Superior temporal gyrus (tissue), 1 donor: ENCODE data around the gene CCDC102A.

Source experiments
- DNase-seq: peaks from one replicate; pipeline ENCODE4 v3.0.0-alpha.2; 2016; ENCODE audit errors: extremely low spot score

CCDC102A gene

GRCh38 chr16:57519796-57520360 is 16.5 kb downstream of the CCDC102A start:
- peak; percentile 87 for DNase-seq

GRCh38 chr16:57518922-57519321 is 17.4 kb downstream of the CCDC102A start:
- no peak for DNase-seq

GRCh38 chr16:57518520-57518919 is 17.9 kb downstream of the CCDC102A start:
- no peak for DNase-seq

DNA sequence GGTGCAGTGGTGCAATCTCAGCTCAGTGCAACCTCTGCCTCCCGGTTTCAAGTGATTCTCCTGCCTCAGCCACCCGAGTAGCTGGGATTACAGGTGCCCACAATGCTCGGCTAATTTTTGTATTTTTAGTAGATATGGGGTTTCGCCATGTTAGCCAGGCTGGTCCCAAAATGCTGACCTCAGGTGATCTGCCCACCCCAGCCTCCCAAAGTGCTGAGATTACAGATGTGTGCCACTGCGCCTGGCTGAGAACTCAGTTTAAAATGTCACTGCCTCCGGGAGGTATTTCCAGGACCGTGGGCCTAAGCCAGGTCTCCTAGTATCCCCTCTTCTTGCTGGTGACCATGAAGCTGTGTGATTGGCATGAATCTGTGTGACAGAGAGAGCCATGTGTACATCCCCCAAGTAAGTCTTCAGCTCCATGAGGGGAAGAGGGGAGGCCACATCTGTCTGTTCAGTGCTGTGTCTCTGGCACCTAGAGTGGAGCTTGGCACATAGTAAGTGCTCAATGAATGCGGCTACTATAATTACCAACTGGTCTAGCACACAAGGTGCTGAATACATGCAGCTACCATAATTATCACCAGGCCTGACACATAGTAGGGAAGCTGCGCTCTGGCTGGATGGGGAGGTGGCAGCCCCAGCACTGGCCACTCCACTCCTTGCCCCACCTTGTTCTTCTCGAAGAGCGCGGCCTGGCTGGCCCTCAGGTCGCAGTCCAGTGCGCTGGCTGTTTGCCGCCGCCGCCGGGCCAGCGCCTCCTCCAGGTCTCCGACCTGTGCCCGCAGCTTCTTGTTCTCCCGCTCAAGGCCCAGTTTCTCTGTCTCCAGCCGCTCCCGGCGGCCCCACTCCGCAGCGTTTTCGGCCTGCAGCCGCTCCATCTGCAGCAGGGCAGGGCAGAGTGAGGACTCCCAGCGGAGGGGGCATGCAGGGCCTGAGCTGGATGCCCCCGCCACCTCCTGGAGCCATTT is 18.7 kb downstream of the CCDC102A start:
- no peak for DNase-seq

DNA sequence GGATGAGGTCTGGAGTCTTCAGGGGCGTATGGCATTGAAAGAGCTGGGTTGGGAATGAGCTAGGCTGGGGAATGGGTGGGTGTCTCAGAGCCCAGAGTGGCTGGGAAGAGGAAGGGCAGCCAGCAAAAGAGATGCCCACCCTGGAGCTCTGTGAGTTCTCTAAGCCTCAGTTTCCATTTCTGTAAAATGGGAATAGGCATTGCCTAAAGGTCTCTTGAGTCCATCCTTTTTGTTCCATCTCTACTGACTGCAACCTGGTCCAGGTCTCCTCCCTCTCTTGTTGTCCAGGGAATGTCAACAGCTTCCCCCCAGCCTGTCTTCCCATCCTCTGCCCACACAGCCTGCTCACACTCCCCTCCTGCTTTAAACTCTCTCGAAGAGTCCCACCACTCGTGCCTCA is 19.6 kb downstream of the CCDC102A start:
- DNase-seq = no peak

- no peak for DNase-seq
Observed at GRCh38 chr16:57516176-57516725, 20.1 kb downstream of the CCDC102A start.

- DNase-seq = no peak
Observed at GRCh38 chr16:57514791-57515600, 21.4 kb downstream of the CCDC102A start.

- no peak for DNase-seq
Observed at GRCh38 chr16:57514371-57514770, 22.0 kb downstream of the CCDC102A start.

- DNase-seq = no peak
Observed at GRCh38 chr16:57513371-57514102, 22.8 kb downstream of the CCDC102A start.

GRCh38 chr16:57512296-57513001 is 23.9 kb downstream of the CCDC102A start:
- DNase-seq = no peak

DNA sequence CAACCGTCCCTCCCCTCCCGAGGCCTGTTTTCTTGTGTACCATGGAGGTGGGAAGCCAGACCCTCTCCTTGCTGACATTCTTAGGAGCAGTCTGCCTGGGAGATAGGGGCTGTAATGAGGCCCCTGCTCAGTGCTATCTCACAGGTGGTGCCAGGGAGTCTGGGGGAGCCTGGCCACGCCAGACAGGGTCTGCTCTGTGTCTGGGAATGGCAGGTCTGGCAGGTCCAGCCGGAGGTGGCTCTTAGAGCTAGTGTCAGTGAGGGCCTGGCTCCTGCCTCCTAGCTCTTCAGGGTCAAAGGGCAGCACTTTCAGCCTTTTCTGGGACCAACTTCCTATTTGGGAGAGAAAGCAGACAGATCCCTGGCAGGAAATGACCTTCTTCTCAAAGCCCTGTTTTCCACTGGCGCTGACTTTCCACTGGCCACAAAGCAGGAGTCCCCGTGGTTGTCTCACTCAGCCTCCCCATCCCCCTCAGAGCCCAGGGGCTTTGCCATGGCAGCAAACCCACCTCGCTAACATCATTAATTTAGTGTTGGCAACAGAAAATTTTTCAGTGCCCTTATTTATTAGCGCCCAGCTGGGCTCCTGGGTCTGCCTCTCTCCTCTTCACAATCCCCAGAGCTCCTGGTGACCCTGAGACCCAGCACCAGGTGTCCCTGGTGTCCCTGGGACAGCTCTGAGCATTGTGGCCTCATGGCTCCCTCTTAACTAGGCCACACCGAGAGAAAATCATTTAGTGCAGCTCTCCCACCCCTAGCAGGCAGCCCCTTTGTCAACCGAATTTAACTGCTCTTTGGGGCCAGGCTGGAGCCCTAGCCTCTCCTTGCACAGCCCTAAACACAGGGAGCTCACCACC is 26.1 kb downstream of the CCDC102A start:
- DNase-seq = no peak

DNA sequence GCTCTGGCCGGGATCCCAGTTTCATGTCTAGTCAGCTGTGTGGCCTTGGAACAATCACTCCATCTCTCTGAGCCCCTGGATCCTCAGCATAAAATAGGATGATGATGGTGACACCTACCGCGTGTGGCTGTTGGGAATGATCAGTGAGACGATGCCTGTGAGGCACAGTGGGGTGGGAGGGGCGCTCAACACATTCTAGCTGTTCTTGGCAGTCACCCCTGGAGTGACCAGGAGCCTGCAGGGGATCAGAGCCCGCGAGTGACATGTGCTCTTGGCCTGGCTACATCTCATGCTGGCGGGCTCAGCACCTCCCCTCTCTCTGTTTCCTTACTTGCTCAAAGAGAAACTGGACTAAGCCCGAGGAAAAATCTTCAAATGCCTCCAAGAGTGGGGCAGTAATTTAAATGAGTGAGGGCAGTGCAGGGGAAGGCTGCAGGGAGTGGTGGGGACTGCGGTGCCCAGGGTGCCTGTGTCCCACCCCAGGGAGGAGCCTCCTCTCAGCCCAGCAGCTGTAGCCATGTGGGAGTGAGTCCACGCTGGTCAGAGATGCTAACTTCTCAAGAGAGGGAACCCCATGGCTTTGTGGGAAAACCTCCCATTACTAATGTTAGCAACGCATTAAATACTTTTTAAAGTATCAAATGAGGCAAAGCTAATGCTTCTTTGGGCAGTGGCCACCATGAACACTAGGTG is 27.0 kb downstream of the CCDC102A start:
- DNase-seq = no peak

DNA sequence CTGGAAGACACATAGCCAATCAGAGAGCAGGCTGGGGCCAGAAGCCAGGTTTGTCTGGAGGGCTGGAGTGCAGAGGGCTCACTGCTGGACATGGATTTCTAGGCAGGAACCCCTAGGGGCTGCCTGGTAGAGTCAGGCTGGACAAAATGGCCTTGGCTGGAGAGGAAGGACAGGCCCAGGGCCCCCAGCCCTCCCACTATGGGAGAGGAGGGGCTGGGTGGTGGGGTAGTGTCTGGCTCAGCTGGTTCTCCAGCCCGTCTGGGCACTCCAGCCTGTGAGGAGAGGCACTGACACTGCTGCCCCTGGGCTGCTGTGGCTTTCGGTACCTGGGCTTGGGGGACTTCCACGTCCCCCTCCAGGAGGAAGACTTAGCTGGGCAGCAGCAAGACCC is 28.3 kb downstream of the CCDC102A start:
- no peak for DNase-seq

DNA sequence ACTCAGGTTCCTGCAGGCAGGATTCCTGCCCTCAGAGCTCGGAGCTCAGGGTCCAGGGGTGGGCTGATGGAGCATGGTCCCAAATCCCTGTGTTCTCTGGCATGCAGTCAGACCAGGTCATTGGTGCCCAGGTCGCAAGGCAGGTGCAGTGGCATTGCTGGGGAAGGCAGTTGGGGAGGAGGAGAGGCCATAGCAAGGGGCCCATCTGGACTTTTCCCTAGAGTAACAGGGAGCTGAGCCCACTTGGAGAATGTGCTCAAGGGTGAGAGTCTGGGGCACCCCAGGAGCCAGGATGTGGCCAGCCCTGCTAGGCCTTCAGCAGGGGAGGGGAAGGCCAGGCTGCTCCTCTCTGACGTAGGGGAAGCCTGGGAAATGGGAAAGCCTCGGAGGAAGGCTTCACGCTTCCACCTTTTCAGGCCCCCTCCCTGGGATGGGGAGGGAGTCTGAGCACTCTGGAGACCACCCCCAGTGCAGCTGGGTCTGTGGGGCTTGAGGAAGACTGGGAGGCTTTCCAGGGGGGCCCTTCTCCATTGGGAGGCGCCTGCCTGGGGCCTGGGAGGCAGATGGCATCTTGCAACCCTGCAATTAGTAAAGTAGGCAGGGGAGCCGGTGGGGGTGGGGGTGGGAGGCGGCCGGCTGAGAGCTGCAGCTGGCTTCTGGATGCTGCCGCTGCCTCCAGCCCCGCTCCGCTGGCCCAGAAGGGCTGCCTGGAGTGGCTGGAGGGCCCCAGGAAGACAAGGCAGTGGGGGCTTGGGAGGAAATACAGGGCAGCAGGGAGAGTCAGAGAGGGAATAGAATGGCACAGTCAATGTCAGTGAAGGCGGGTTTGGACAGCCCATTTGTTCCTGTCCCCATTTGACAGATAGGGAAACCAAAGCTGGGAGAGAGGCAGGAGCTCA is 29.0 kb downstream of the CCDC102A start:
- no peak for DNase-seq

DNA sequence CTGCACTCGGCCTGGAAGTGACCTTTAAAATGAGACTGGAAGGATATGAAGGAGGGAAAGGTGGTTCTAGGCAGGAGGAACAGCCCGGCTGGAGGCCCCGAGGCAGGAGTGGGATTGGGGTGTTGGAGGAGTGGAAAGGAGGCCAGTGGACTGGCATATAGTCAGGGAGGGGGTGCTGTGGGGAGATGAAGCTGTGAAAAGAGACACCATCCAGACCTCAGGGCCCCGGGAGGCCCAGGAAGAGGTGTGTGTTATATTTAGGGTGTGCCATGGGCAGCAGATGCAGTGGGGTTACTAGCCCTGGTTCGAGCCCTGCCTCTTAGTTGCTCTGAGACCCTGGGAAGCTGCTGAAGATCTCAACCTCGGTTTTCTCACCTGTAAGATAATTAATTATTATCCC is 31.2 kb downstream of the CCDC102A start:
- DNase-seq = no peak

DNA sequence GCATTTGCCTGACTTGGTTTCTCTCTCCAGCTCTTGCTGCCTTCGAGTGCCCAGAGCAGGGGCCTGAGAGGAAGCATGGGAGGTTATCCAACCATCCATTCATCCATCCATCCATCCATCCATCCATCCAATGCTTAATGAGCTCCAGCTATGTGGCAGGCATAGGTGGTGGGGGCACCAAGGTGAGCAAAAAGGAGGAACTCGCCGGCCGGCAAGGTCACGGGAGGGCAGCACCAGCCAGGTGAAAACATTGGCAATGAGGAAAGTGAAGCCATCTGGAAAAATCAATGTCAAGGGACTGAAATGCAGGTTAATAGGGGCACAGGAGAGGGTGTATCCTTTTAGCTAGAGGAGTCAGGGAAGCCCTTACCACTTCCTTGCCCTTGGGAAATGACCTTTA is 31.9 kb downstream of the CCDC102A start:
- no peak for DNase-seq

GRCh38 chr16:57504001-57504400 is 32.4 kb downstream of the CCDC102A start:
- DNase-seq = no peak

DNA sequence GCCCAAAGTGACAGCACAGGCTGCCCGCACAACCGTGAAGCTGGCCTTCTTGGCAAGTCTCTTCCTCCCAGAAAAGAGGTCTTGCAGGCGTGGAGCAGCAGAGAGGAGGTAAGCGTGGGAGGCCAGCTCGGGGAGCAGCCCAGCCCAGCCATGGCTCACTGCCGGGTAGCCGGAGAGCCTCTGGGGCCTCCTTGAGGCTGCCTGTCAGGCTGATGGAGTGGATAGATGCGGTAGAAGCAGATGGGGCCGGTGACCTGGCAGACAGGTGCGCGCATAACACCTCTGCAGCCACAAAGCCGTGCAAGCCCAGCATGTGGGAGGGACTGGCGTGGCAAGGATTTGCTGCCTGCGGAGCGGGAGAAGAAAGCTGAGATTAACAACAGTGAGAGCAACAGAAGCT is 33.0 kb downstream of the CCDC102A start:
- no peak for DNase-seq
